Amniotic epithelial cell (primary cell): Measurements from ENCODE around the gene ZNF169.
"Not testable (repeated sequence)": the region's sequence is repeated elsewhere in the genome, so short reads cannot be mapped to it uniquely, and the experiment has no call there.

Experiments
- DNase-seq: peaks from one replicate; pipeline ENCODE4 v3.0.0-alpha.2; 2010; ENCODE audit warnings: low read depth

Gene ZNF169

GRCh38 chr9:94287877-94288513 lies 28.9 kb downstream of the ZNF169 start:
- no peak for DNase-seq

GRCh38 chr9:94289691-94290090 lies 30.6 kb downstream of the ZNF169 start:
- no peak for DNase-seq

- peak; percentile 96 for DNase-seq
These were observed 40.0 kb downstream of the ZNF169 start for GRCh38 chr9:94298949-94299599.

GRCh38 chr9:94300470-94301301 lies 41.6 kb downstream of the ZNF169 start:
- DNase-seq = no peak

- no peak for DNase-seq
These were observed 42.5 kb downstream of the ZNF169 start for GRCh38 chr9:94301583-94301982.

- no peak for DNase-seq
These were observed 43.3 kb downstream of the ZNF169 start for GRCh38 chr9:94302426-94302825.

GRCh38 chr9:94303321-94303720 lies 44.2 kb downstream of the ZNF169 start:
- DNase-seq = no peak

- DNase-seq = not testable (repeated sequence)
These were observed 56.2 kb downstream of the ZNF169 start for GRCh38 chr9:94315034-94315984.

GRCh38 chr9:94316236-94316635 lies 57.1 kb downstream of the ZNF169 start:
- not testable (repeated sequence) for DNase-seq

GRCh38 chr9:94317949-94318657 lies 59.0 kb downstream of the ZNF169 start:
- not testable (repeated sequence) for DNase-seq

- not testable (repeated sequence) for DNase-seq
These were observed 63.3 kb downstream of the ZNF169 start for GRCh38 chr9:94322342-94322940.

- DNase-seq = not testable (repeated sequence)
These were observed 64.2 kb downstream of the ZNF169 start for GRCh38 chr9:94323153-94323798.

- DNase-seq = not testable (repeated sequence)
These were observed 66.5 kb downstream of the ZNF169 start for GRCh38 chr9:94325583-94325982.

GRCh38 chr9:94328544-94328943 lies 69.4 kb downstream of the ZNF169 start, which contains the start of gene NUTM2F:
Gene NUTM2F (minus strand): TSS chr9:94328644. CDS start chr9:94328623, 21 bp downstream.
- not testable (repeated sequence) for DNase-seq

- DNase-seq = not testable (repeated sequence)
These were observed 77.3 kb downstream of the ZNF169 start for GRCh38 chr9:94336445-94336844.

- not testable (repeated sequence) for DNase-seq
These were observed 79.6 kb downstream of the ZNF169 start for GRCh38 chr9:94338723-94339122.

- not testable (repeated sequence) for DNase-seq
These were observed 80.6 kb downstream of the ZNF169 start for GRCh38 chr9:94339657-94340056.

GRCh38 chr9:94340750-94341149 lies 81.7 kb downstream of the ZNF169 start:
- not testable (repeated sequence) for DNase-seq

GRCh38 chr9:94341703-94342102 lies 82.6 kb downstream of the ZNF169 start:
- DNase-seq = not testable (repeated sequence)

- DNase-seq = not testable (repeated sequence)
These were observed 88.4 kb downstream of the ZNF169 start for GRCh38 chr9:94347451-94347850.
